Measurements from ENCODE around the gene PKP1.

Gene PKP1

GRCh38 chr1:201330541-201330940 is 47.2 kb downstream of the PKP1 start:
- Mint-ChIP-seq H3K27me3 (no peaks in the 10 kb centered on the region), H3K4me3 (no peak overlapping the region), H3K36me3 (ENCODE audit: low read depth) (no peaks in the 10 kb centered on the region)

DNA sequence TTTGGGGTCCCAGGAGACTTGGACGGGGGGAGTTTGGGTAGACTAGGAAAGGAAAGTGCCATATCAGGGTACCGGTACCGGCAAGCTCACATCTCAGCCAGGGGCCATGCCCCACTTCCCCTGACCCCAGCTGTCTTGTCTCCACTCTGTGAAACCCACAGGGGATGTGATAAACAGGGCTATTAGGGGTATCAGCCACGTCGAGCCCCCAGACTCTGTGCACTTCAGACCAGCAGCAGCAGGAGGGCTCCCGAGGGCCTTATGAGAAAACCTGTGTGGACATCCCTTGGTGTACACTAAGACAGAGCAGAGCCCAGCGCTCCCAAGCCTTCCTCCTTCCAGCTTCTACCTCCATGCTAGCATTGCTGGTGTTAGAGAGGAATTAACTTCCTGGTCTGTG is 47.9 kb downstream of the PKP1 start:
- no peaks in the 10 kb centered on the region for H3K9me3 Mint-ChIP-seq
- no peaks in the 10 kb centered on the region for H3K36me3 Mint-ChIP-seq (ENCODE audit: low read depth)
- no peak for DNase-seq
- H3K4me1 Mint-ChIP-seq (ENCODE audit: low read depth), result no peaks in the 10 kb centered on the region
- no peak overlapping the region for H3K4me3 Mint-ChIP-seq
- H3K27ac Mint-ChIP-seq, result no peak overlapping the region
- H3K27me3 Mint-ChIP-seq, result no peaks in the 10 kb centered on the region

More at GRCh38 chr1:201330541-201330940, 47.2 kb downstream of the PKP1 start:
- no peaks in the 10 kb centered on the region for H3K4me1 Mint-ChIP-seq (ENCODE audit: low read depth)
- no peaks in the 10 kb centered on the region for H3K9me3 Mint-ChIP-seq
- DNase-seq, result no peak
- no peak overlapping the region for H3K27ac Mint-ChIP-seq

- no peaks in the 10 kb centered on the region for H3K9me3 Mint-ChIP-seq
- no peak overlapping the region for H3K4me3 Mint-ChIP-seq
These were observed 48.7 kb downstream of the PKP1 start for GRCh38 chr1:201332021-201332420.

GRCh38 chr1:201332616-201333335 is 49.5 kb downstream of the PKP1 start:
- Mint-ChIP-seq H3K9me3 (no peaks in the 10 kb centered on the region), H3K27me3 (no peaks in the 10 kb centered on the region), H3K36me3 (ENCODE audit: low read depth) (no peaks in the 10 kb centered on the region), H3K4me3 (no peak overlapping the region), H3K27ac (no peak overlapping the region), H3K4me1 (ENCODE audit: low read depth) (no peaks in the 10 kb centered on the region)
- DNase-seq, result no peak

More at GRCh38 chr1:201332021-201332420, 48.7 kb downstream of the PKP1 start:
- no peaks in the 10 kb centered on the region for H3K36me3 Mint-ChIP-seq (ENCODE audit: low read depth)
- no peak for DNase-seq
- no peaks in the 10 kb centered on the region for H3K27me3 Mint-ChIP-seq
- H3K4me1 Mint-ChIP-seq (ENCODE audit: low read depth), result no peaks in the 10 kb centered on the region
- no peak overlapping the region for H3K27ac Mint-ChIP-seq

DNA sequence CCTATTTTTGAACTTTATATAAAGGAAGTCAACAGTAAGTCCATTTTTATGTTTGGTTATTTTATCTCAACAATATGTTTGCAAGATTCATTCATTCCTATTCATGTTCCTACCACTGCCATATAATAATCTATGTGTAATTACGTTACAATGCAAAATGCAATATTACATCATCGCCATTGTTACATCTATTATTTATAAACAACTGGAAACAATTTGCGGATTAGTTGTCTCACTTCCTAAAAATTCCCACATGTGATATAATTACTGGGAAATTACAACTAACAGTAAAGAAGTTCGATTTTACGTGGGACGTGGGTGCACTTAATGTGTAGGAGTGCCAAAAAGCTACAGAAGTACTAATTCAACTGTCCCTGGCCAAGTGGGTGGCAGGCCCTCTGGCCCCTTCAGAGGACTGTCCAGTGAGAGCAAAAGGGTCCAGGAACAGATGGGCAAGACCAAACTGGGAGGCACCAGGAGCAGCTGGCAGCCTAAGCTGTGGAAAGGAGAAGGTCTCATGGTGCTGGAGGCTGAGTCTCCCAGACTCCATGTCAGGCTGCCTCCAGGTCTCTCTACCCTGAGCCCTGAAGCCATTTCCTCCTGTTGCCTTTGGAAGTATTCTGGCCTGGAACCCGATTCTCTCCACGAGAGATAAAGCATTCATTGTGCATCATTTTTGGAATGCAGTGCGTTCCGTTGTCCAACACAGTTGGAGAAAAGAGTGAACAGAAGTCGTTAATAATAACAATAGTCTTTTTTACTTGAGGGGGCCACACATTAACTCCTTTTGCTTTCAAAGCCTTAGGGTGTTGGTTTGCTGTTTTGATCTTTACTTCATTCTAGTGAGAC is 51.2 kb downstream of the PKP1 start:
- Mint-ChIP-seq H3K27me3 (no peaks in the 10 kb centered on the region), H3K4me1 (ENCODE audit: low read depth) (no peaks in the 10 kb centered on the region), H3K36me3 (ENCODE audit: low read depth) (no peaks in the 10 kb centered on the region), H3K27ac (no peak overlapping the region), H3K9me3 (no peaks in the 10 kb centered on the region), H3K4me3 (no peak overlapping the region)
- DNase-seq, result no peak

DNA sequence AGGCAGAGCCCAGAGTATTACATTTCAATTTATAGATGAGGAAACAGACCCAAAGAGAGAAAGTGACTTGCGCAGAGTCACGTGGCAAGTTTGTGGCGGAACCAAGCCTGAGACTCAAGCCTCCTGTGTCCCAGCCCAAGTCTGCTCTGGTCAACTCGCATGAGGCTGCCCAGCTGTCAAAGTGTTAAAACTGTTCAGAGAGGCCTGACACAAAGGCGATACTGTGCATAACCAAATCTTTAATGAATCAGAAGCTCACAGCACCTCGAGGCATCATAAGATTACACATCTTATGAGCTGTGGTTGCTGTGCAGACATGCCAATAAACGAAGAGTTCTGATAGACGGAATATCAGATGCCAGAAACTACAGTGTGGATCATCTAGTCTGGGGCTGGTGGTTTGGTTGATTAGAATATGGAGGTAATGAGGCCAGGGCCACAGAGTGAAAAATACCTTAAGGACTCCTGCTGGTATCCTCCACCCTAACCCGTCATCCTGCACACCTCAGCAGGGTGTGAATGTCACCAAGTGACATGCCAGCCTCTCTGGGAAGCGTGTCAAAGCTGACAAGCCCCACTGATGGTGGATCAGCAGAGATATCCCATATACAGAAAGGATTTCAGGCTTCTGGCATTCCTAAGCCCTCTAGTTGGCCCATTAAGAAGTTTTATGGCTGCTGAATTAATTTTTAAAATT is 52.0 kb downstream of the PKP1 start:
- H3K4me3 Mint-ChIP-seq, result no peak overlapping the region
- no peaks in the 10 kb centered on the region for H3K4me1 Mint-ChIP-seq (ENCODE audit: low read depth)
- no peak overlapping the region for H3K27ac Mint-ChIP-seq
- H3K9me3 Mint-ChIP-seq, result no peaks in the 10 kb centered on the region
- H3K36me3 Mint-ChIP-seq (ENCODE audit: low read depth), result no peaks in the 10 kb centered on the region
- H3K27me3 Mint-ChIP-seq, result no peaks in the 10 kb centered on the region
- no peak for DNase-seq

GRCh38 chr1:201335901-201336300 is 52.6 kb downstream of the PKP1 start:
- no peaks in the 10 kb centered on the region for H3K4me1 Mint-ChIP-seq (ENCODE audit: low read depth)
- no peaks in the 10 kb centered on the region for H3K36me3 Mint-ChIP-seq (ENCODE audit: low read depth)
- H3K27me3 Mint-ChIP-seq, result no peaks in the 10 kb centered on the region
- no peaks in the 10 kb centered on the region for H3K9me3 Mint-ChIP-seq
- no peak overlapping the region for H3K27ac Mint-ChIP-seq
- no peak for DNase-seq
- H3K4me3 Mint-ChIP-seq, result no peak overlapping the region

DNA sequence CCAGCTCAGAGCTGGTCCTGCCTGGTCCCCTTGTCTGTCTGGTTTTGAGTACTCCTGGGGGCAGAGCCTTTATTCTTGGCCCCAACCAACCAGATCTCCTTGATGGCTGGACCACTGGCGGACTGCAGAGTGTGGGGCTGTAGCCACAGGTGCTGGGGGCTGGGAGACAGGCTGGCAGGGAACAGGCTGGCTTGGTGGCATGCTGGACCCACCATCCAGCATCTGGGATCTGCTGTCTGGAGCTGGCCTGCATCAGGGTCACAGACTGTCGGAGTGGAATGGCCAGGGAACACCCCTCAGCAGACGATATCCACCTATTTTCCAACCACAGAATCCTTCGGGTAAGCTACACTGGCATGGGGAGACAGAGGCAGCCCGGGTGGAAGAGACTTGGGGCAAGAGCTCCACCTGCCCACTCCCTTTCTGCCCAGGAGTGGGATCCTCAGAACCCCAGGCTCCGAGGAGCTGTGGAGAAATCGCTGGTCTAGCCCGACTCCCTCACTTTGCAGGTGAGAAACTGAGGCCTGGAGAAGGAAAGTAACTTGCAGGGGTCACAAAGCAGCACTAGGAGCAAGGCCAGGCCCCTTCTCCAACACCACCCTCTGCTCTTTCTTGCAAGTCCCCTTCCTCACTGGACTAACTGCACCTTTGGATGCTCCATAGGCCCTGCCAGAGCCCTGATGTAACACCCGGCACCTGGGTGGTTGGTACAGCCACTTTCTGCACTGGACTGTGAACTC is 53.6 kb downstream of the PKP1 start:
- H3K4me1 Mint-ChIP-seq (ENCODE audit: low read depth), result no peaks in the 10 kb centered on the region
- no peak for DNase-seq
- no peaks in the 10 kb centered on the region for H3K36me3 Mint-ChIP-seq (ENCODE audit: low read depth)
- H3K27me3 Mint-ChIP-seq, result peaks cover 4% of the 10 kb centered on the region
- H3K4me3 Mint-ChIP-seq, result no peak overlapping the region
- H3K27ac Mint-ChIP-seq, result no peak overlapping the region
- H3K9me3 Mint-ChIP-seq, result no peaks in the 10 kb centered on the region

DNA sequence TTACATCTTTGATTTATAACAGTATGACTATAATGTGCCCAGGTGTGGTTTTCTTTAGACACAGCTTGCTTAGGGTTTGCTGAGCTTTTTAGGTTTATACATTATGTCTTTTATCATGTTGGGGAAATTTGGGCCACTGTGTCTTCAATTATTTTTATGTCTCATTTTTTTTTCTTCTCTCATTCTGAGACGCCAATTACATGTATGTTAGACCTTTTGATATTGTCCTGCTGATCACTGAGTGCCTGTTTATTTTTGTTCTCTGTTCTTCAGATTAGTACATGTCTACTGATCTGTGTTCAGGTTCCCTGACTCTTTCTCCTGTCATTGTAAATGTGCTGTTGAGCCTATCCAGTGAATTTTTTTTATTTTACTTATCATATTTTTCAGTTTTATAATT is 58.1 kb downstream of the PKP1 start:
- Mint-ChIP-seq H3K27ac (no peak overlapping the region), H3K9me3 (no peaks in the 10 kb centered on the region), H3K4me3 (no peak overlapping the region), H3K27me3 (peaks cover 4% of the 10 kb centered on the region), H3K36me3 (ENCODE audit: low read depth) (no peaks in the 10 kb centered on the region), H3K4me1 (ENCODE audit: low read depth) (no peaks in the 10 kb centered on the region)
- DNase-seq, result no peak

DNA sequence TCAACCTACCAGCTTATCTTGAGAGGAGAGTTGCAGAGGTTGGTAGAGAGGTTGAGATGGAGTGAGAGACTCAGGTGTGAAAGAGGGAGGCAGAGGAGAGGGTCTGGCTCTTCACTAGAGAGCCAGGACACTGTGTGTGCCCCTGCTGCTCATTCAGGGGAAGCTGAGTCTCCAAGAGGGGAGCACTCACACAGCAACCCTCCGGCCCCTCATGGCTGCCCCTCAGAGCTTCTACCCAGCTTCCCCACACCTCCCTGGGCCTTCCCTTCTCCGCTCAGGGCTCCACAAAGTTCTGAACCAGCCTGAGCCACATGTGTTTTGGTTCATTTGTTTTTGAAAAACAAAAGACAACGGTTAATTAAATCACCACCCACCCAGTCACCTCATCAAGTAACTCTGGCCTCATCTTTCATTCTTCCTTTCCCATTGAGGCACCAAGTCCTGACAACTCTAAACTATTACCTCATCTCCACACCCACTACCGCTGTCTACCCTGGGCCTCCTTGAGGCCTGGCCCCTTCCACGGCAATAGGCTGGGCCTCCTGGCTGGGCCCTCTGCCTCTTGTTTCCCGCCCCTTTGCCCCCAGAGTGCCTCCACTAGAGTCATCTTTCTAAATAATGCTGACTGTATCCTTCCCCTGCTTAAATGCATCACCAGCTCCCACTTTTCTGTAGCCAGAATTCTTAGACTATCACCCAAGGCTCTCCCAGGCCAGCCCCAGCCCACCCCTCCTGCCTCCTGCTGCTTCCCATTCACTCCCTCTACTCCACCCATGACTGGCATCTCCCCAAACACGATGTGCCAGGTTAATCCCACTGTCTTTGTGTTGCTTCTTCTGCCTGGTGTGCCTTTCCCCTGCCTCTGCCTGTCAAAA is 61.1 kb downstream of the PKP1 start:
- H3K4me1 Mint-ChIP-seq (ENCODE audit: low read depth), result no peaks in the 10 kb centered on the region
- no peaks in the 10 kb centered on the region for H3K9me3 Mint-ChIP-seq
- H3K27ac Mint-ChIP-seq, result no peak overlapping the region
- H3K4me3 Mint-ChIP-seq, result no peak overlapping the region
- H3K27me3 Mint-ChIP-seq, result peaks cover 23% of the 10 kb centered on the region
- no peak for DNase-seq
- H3K36me3 Mint-ChIP-seq (ENCODE audit: low read depth), result no peaks in the 10 kb centered on the region

DNA sequence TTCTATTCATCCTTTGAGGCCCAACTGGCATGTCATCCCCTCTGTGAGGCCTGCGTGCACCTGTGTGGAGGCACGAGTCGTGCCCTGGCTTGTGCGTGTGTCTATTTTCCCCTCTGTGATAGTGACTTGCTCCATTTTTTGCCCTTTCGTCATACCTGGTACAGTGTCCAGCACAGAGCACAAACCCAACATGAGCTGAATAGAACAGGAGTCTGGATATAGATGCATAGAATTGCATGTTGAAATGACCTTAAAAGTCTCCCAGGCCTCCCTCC is 61.7 kb downstream of the PKP1 start:
- no peaks in the 10 kb centered on the region for H3K36me3 Mint-ChIP-seq (ENCODE audit: low read depth)
- H3K27me3 Mint-ChIP-seq, result peaks cover 25% of the 10 kb centered on the region
- no peaks in the 10 kb centered on the region for H3K9me3 Mint-ChIP-seq
- H3K27ac Mint-ChIP-seq, result no peak overlapping the region
- H3K4me1 Mint-ChIP-seq (ENCODE audit: low read depth), result no peaks in the 10 kb centered on the region
- DNase-seq, result no peak
- no peak overlapping the region for H3K4me3 Mint-ChIP-seq

- Mint-ChIP-seq H3K4me1 (ENCODE audit: low read depth) (no peaks in the 10 kb centered on the region), H3K27me3 (peaks cover 27% of the 10 kb centered on the region), H3K9me3 (no peaks in the 10 kb centered on the region), H3K36me3 (ENCODE audit: low read depth) (no peaks in the 10 kb centered on the region), H3K4me3 (no peak overlapping the region), H3K27ac (no peak overlapping the region)
- DNase-seq, result no peak
These were observed 63.1 kb downstream of the PKP1 start for GRCh38 chr1:201346337-201346939.

GRCh38 chr1:201346987-201347386 is 63.7 kb downstream of the PKP1 start:
- Mint-ChIP-seq H3K27me3 (peaks cover 27% of the 10 kb centered on the region), H3K4me3 (no peak overlapping the region), H3K27ac (no peak overlapping the region), H3K9me3 (no peaks in the 10 kb centered on the region), H3K4me1 (ENCODE audit: low read depth) (no peaks in the 10 kb centered on the region), H3K36me3 (ENCODE audit: low read depth) (no peaks in the 10 kb centered on the region)
- DNase-seq, result no peak

All from activated T-cell treated with anti-CD3 and anti-CD28 coated beads, Interleukin-2, amount 50 U/mL, for 24 hours (primary cell).